HG03342 (cell line): ENCODE results near the gene DCC.

ENCODE experiments used
- ATAC-seq: cut with Tn5 transposase; IDR thresholded peaks from one replicate; pipeline ENCODE4 v1.9.1; 2021; ENCODE audit warnings: mild to moderate bottlenecking, moderate library complexity; ENCODE audit not compliant: unreplicated experiment

The DCC gene

DNA sequence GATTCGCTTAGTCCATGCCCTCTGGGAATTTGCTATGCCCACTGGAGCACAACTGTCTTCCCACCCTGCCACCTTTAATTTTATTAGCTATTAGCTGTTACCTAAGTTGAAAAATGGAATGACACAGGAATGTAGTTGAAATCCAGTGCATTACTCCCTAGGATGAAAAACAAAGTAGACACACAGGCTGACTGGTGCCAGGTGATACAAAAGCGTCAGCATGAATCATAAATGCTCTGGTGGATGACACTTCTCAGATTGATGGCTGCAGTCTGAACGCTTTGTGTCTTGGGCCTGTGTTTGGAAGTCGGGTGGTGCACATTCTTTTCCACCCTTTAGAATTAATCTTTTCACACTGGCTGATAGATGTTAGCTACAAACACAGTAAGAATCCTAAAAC, 802.0 kb downstream of the DCC start:
- ATAC-seq = no peak

DNA sequence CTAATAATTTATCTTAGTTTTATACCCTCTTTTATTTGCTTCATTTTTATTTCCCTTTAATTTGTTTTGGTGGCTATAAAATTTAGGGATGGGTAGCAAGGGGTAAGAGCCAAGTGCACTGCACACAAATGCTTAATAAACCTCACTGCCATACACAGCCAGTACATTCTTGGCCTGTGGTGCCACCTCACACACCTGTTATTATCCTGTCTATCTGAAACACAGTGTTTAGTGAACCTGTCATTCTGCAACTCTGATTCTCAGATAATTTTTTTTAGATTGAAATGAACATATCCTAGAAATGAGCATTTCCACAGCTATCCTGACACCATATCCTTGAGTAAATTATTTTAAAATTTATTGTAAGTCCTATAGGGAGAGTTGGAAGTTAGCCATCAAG, 807.5 kb downstream of the DCC start:
- no peak for ATAC-seq

DNA sequence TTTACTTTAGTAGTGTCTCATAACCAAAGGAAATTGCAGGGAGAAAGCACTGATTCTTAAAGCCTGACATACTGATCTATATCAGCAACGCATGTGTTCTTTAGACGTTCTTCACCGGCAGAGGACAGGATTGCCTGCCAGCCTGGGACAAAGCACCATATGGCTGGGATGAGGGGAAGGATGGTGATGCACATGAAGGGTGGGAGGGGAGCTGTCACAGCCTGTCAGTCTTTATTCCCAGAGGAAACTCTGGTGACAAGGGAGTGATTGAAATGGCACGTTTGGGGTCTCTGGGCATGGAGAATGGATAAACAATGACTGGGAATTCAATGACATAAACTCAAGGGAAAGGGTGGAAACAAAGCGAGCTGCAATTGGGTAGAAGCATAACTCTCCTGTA, 808.1 kb downstream of the DCC start:
- no peak for ATAC-seq

DNA sequence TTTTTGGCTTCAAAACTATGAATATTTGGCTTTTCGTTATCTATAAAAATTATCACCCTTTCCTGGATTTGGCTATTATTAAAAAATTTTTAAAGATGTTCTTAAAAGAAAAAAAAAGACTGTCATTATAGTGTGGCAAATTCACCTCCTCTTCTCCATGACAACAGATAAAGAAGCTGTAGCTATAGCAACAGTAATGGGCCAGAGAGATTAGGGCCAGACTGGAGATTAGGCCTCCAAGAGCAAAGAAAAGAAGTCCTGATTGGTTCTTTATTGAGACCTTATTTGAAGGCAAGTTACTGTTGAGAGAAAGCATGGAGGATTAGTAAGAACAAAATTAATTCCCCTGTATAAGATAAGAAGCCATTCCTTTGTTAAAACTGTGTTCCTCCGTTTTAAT, 812.5 kb downstream of the DCC start:
- no peak for ATAC-seq

DNA sequence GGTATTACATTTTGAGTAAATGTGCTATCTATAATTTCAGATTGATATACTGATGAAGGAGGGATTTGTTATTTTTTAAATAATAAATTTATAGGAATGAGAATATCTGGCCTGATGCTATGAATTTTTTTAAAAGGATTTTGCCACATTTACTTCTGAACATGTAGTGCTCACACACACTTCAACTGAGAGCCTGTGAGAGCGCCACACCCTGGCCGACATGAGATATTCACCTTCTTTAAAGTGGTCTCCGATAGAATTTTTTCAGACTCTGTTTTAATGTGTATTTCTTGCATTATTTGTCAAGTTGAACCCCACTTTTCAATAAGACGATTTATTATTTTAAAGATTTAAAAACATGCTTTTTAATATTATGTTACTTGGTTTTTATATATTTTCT, 813.3 kb downstream of the DCC start:
- no peak for ATAC-seq

DNA sequence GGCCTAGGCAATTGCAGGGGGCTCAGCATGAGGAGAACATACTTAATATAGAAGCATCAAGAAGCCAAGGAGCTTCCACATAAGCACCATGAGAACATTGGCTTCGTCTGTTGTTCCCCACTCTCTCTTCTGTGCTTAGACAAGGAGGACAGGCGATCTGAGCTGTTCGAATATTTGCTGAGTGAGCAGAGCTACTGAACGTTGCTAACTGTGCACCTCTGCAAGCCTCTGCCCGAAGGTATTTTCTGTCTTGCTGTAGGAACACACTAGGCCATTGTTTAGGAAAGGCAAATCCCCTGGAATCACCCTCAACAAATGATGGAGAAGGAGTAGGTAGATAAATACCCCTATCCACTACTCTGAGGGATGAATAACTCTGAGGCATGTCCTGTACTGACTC, 813.8 kb downstream of the DCC start:
- no peak for ATAC-seq

DNA sequence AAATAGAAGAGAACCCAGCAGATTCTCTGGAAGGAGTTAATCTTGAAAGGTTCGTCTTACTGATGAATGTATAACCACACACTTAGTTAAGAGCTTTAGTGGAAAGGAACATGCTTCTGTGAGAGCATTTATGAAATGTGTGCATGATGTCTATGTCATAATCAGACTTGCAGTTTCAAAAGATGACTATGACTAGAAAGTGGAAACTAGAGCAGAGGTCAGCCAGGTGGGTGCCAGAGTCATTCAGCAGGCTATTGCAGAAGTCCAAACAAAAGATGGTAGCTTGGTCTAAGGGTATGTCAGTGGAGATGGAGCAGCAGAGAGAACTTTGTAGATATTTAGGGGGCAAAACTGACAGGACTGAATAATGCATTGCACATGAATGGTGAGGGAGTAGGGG, 825.8 kb downstream of the DCC start:
- ATAC-seq = no peak

DNA sequence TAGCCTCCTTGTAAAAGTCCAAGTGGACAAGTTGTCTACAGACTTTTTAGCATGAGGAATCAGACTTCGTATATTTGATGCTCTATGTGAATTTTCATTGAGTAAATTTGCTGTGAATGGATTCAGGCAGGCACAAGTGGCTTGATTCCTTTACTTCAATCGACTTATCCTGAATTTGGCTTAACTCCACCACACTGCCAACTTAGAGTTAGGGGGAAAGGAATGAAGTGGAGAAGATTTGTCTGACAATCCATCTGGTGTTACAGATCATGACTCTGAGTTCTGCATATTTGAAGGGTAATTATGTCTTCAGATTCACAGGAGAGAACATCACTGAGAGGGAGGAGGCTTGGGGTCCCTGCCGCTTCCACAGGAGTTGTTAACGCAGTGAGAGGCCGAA, 829.3 kb downstream of the DCC start:
- no peak for ATAC-seq

DNA sequence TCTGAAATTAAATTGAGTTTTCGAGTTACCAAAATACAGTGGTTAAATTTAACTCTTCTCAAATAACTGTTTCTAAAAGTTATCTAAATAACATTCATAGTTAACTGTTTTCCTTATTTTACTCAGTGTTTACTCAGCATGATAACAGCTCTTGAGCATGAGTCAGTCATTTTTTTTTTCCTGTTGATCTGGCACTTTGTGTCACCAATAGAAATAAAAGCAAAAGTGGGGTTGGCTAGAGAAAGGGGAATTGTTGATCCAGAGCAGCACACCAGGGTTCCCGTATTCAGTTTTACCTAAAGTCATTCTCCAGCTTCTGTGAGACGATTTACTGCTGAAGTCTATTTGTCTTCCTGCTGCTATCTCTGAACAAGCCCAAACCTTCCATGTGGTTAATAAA, 851.6 kb downstream of the DCC start:
- no peak for ATAC-seq

DNA sequence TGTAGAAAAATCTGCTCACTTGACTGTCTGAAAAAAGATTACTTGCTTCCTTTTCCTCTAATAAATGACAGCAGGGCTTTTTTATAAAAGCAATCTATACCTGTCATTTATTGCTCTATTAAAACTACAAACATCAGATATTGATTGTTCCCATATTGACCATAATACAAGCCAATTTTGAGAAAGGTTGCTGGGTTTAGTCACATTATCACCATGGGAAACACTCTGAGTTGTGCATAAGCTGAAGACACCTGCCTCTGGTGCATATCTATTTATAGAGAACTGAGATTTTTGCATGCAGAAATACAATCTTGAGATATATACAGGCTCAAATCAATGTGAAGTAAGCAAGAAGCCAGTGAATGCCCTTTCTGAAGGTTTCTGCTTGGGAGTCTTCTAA, 853.9 kb downstream of the DCC start:
- ATAC-seq = no peak

DNA sequence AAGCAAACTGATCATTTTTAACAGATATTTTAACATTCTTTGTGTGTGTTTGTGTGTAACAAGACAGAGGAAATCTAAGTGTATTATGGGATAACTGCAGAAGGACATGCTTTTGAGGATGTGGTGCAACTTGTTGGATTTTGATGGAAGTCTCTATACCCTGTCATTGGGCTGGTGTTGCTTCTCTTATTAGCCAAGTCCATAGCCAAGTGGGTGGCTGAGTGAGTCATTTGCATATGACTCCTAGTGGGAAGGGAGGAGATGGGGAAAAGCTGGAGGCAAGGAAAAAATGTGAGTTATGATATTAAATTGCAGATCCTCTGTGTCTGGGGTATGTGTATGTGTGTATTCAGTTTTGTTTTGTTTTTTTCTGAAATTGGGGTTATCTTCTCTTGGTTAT, 879.9 kb downstream of the DCC start:
- no peak for ATAC-seq

DNA sequence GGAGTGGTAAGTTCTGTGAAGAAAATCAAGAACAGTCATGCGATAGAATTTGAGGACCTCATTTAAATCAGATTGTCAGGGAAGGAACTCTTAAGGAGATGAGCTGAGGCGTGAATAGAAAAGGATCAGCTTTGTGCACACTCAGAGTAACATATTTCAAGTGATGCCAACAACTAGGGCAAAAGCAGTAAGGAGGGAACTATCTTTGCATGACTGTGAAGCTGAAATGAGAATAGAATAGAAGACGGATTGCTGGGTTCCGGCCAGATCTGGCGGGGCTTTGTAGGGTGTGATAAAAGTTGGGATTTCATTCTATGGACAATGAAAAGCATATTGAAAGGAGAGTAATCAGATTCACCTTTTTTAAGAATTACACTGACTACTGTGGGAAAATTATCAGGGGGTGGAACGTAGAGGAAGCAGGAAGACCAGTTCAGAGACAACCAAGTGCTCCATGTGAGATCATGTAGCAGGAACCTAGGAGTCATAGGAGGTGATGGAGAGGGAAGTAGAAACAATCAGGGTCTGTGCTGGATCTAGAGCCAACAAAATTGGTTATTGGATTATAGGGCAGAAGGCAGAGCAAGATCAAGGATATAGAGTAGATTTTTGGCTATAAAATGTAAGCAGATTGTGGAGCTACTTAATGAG, 884.3 kb downstream of the DCC start:
- ATAC-seq = no peak

DNA sequence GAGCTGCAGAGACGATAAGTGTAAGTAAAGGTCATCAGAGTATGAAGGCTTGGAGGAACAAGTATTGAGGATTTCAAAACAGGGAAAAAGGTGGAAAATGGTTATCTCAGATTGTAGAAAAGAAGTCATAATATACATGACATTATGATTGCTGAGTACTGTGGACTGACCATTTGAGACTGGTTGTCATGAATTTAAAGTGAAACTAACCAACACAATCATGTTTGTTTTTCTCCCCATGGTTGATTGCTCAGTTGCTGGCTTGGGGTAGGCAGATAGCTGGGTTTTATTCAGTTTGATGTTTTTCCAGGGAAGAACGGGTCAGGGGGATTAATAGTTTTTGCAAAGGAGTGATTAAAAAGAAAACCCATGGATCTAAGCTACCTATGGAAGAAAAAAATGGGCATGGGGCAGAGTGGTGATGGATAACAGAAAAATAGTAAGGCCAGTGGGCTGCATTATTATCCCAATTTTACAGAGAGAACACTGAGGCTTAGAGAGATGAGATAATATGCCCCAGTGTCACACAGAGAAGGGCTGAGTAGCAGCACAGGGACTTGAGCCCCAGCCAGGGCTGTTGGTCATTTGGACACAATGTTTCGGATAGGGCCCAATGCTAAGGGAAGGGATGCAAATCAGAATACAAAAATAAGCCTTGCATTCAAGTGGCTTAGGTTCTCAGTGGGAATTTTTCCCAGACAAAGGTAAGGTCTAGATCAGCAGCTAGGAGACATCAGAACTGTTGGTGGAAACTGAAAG, 885.7 kb downstream of the DCC start:
- ATAC-seq = no peak

DNA sequence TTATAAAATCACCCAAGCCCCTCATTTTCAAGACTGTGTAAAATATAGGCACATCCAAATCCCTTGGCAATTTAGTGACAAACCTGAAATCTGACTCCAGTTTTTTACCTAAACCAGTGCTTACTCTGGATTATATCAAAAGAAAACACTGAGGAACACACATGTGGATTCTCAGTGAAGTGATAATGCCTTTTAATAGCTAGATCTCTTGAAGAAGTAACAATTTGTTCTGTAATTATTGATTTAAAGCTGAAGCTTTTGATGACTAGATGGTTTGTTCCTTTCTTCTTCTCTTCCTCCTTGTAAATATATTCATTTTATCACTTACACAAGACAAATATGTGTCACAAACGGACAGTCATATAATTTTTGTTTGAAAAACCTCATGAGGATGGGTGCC, 894.6 kb downstream of the DCC start:
- no peak for ATAC-seq

DNA sequence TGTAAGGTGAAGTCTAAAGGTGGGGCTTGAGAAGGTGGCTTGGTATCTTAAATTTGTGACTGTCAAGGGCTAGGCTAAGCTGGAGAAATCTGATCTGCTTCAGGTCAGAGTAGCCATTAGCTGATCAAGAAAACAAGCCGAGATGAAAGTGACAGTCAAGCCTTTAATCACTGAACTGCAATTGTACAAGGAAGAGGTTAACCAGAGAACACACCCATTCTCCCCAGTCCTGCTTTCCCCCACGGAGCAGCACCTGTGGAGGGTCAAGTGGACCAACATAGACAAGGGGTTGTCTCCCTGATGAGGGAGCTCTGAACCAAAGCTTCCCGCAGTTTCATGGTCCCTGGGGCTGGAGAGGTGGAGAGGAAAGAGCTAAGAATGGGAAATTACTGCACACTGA, 901.2 kb downstream of the DCC start:
- no peak for ATAC-seq

DNA sequence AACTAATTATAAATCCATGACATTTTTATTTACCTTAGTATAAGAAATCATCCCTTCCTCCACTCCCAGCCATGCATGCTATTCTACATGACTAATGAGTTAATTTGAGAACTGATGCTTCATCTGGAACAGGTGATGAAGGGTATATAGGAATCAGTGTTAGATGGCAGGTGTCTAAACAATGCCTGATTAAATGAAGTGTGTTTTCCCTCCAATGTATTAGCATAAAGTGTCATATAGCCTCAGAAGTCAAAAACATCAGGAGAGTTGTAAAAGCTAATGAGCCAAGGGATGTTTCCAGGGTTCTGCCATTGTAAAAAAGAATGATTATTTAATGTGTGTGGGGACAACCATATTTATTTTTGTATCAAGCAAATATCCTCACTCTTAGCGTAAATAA, 913.8 kb downstream of the DCC start:
- no peak for ATAC-seq

DNA sequence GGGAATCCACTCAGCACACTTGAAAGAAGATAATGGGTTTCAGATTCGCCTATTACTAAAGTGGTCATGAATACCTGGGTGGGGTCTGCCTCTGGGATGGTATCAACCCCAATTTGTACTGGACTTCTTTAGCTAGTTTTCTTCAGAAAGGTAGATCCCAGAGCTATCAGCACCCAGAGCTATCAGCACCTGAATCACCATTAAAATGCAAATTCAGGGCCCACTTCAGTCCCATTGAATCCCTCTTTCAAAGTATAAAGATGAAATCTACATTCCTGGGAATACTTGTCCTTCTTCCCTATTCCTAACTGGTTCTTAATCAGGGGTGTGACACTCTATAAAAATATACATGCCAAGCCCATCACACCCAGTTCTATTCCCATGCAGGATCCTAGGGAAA, 914.3 kb downstream of the DCC start:
- no peak for ATAC-seq

DNA sequence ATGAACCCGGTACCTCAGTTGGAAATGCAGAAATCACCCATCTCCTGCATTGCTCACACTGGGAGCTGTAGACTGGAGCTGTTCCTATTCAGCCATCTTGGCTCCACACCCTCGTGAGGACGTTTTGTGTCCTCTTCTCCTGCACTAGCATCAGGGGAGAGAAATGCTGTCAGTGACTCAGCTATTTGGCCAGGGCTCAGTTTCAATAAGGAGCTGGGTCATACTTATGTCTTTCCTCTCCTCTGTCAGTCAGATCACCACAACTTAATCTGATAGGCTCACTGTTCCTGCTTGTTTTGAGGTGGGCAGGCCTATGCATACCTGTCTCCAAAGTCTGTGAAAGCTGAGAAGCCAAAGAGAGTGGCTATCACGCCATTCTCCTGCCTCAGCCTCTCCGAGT, 921.2 kb downstream of the DCC start:
- ATAC-seq = no peak

DNA sequence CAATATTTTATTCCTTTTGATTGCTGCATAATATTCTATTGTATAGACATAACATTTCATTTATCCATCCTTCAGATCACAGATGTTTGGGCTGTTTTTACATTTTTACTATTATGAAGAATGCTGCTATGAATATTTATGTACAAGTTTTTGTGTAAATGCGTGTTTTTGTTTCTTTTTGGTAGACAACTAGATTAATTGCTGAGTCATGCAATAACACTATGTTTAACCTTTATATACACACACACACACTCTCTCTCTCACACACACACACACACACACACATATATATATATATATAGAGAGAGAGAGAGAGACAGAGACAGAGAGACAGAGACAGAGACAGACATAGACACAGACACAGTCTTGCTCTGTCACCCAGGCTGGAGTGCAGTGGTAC, 926.9 kb downstream of the DCC start:
- ATAC-seq = no peak

DNA sequence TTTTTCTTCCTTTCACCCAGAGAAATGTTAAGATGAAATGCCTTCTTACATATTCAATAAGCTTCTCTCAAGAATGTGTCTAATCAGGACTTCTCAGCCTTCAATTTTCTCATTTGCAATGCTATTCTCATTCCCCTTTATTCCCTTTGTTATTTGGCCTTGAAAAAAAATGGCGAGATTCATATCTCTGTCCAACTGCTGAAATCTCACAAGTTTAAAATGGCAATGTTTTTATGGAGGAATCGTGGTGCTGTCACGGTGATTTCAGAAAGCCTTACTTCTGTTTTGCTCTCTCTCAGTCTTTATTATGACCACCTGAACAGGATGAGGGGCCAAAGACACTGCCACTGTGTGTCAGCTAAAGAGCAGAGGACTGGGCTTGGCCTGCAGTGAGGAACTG, 928.5 kb downstream of the DCC start:
- ATAC-seq = no peak

DNA sequence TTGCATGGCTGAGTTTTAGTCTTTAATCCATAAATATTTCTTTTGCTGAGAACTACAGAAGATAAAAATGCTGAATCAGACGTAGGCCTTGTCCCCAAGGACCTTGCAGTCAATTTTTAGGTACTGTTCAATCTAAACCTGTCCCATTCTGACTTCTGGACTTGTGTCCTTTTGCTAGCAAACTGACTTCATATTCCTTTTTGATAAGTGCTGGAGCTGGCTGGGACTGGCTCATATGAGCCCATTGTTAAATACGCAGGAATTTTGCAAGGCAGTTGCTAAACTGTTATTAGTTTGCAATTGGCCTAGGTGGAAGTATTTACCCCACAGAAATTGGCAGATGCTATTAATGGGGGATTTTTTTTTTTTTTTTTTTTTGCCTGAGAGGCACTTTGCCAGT, 941.4 kb downstream of the DCC start:
- no peak for ATAC-seq

DNA sequence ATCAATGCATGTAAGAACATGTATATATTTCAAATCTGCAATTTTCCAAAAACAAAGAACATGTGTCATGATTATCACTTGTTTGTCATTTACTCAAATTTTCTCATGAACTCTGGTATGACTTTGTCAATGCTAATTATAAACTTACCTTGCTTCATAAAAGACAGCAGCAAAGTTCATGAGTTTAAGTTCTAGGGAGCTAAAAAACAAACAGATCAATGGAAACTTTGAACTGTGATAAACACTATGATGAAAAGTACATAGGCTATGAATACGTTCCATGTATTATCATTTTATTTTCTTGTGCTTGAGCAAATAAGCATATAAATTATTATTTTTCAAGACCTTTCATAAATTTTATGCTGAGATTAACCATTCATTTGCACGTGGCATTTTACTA, 943.7 kb downstream of the DCC start:
- ATAC-seq = no peak

DNA sequence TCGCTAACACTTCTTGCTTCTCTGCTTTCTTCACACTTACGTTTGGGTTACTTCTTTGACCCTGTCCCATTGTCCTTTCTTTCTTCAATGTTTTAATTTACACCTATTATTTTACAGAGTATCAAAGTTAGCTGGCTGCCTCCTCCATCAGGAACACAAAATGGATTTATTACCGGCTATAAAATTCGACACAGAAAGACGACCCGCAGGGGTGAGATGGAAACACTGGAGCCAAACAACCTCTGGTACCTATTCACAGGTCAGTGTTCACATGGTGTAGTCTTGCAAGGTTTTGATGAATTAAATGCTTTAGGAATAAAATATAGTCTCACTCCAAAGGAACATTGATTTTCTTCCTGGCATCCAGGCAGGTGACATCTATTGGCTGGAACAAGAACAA, 965.5 kb downstream of the DCC start:
- ATAC-seq = no peak
